HepG2 (cell line): ENCODE results near the gene ELFN1. TPM values are rescaled to one million over a fixed set of nuclear protein-coding genes. Genes with fewer than 3 reads are reported as not detected.

Experiments
- CBX1 ChIP-seq: IDR thresholded peaks from one replicate; pipeline ENCODE4 v1.6.1; 2016; ENCODE audit warnings: antibody characterized with exemption, low read depth
- CENPBD1 ChIP-seq: sonication (generic); formaldehyde crosslinking; IDR thresholded peaks from 2 replicates; pipeline ENCODE4 v1.8.0; 2022; ENCODE audit warnings: missing genetic modification reagents, low read depth, mild to moderate bottlenecking, borderline replicate concordance
- DNMT1 ChIP-seq: sonication (generic); formaldehyde crosslinking; IDR thresholded peaks from 2 replicates; pipeline ENCODE4 v1.5.1; 2020; ENCODE audit warnings: mild to moderate bottlenecking, missing genetic modification reagents
- E2F1 ChIP-seq: sonication (generic); formaldehyde crosslinking; IDR thresholded peaks from 2 replicates; pipeline ENCODE4 v1.5.0; 2020; ENCODE audit warnings: missing genetic modification reagents
- FOSL2 ChIP-seq: sonication (generic); formaldehyde crosslinking; IDR thresholded peaks from 2 replicates; pipeline ENCODE4 v1.4.0; 2020; ENCODE audit warnings: missing genetic modification reagents
- FOXA3 ChIP-seq: IDR thresholded peaks from 2 replicates; pipeline ENCODE4 v1.6.1; 2016; ENCODE audit warnings: missing genetic modification reagents, missing compliant biosample characterization
- MZF1 ChIP-seq: sonication (generic); formaldehyde crosslinking; IDR thresholded peaks from 2 replicates; pipeline ENCODE4 v1.8.1; 2023; ENCODE audit warnings: mild to moderate bottlenecking, missing genetic modification reagents, borderline replicate concordance
- NPAS2 ChIP-seq: sonication (generic); formaldehyde crosslinking; IDR thresholded peaks from 2 replicates; pipeline ENCODE4 v1.8.0; 2022; ENCODE audit warnings: mild to moderate bottlenecking, missing genetic modification reagents, borderline replicate concordance
- RARG ChIP-seq: sonication (generic); formaldehyde crosslinking; IDR thresholded peaks from 2 replicates; pipeline ENCODE4 v1.4.0; 2020; ENCODE audit warnings: low read depth, mild to moderate bottlenecking, missing genetic modification reagents
- RNF2 ChIP-seq: fragments of 450-650 bp; conservative IDR thresholded peaks from 2 replicates; pipeline ENCODE4 v1.6.1; 2016; ENCODE audit warnings: low read depth
- SAP130 ChIP-seq: IDR thresholded peaks from 2 replicates; pipeline ENCODE4 v1.6.1; 2016; ENCODE audit warnings: low read depth
- SKIL ChIP-seq: sonication (generic); formaldehyde crosslinking; IDR thresholded peaks from 2 replicates; pipeline ENCODE4 v1.8.0; 2022; ENCODE audit warnings: missing genetic modification reagents, mild to moderate bottlenecking, moderate library complexity, borderline replicate concordance
- SP1 ChIP-seq, 2 experiments: fragments of 450-650 bp in 1 of 2; sonication (generic) in 1 of 2; formaldehyde crosslinking in 1 of 2; IDR thresholded peaks; 2 replicates each; pipeline versions ENCODE4 v1.4.0 to v1.6.1; 2016 to 2020; ENCODE audit warnings: missing genetic modification reagents in 1 of 2
- SRSF1 ChIP-seq: fragments of 200-400 bp; formaldehyde crosslinking; optimal IDR thresholded peaks from 2 replicates; pipeline ENCODE3; 2017; ENCODE audit warnings: mild to moderate bottlenecking, low read depth, low read length, moderate library complexity
- YEATS4 ChIP-seq: sonication (generic); formaldehyde crosslinking; IDR thresholded peaks from 2 replicates; pipeline ENCODE4 v1.4.0; 2020; ENCODE audit warnings: missing genetic modification reagents, borderline replicate concordance
- YY1 ChIP-seq: IDR thresholded peaks from 2 replicates; pipeline ENCODE4 v1.6.1; 2011; ENCODE audit warnings: low read length, low read depth, moderate library complexity, mild to moderate bottlenecking; ENCODE audit not compliant: insufficient read depth, insufficient replicate concordance
- ZMYM3 ChIP-seq: sonication (generic); formaldehyde crosslinking; IDR thresholded peaks from 2 replicates; pipeline ENCODE4 v1.5.1; 2020; ENCODE audit warnings: mild to moderate bottlenecking, missing genetic modification reagents
- ZNF629 ChIP-seq: sonication (generic); formaldehyde crosslinking; conservative IDR thresholded peaks from 2 replicates; pipeline ENCODE4 v1.5.0; 2020; ENCODE audit warnings: missing genetic modification reagents
- ZNF639 ChIP-seq: conservative IDR thresholded peaks from 2 replicates; pipeline ENCODE4 v1.6.1; 2018; ENCODE audit warnings: missing genetic modification reagents
- ZXDC ChIP-seq: sonication (generic); formaldehyde crosslinking; IDR thresholded peaks from 2 replicates; pipeline ENCODE4 v1.5.0; 2020; ENCODE audit warnings: mild to moderate bottlenecking, missing genetic modification reagents
- polyA plus RNA-seq, 8 experiments: library from polyadenylated mRNA; depleted of rRNA in 3 of 8; stranded (reverse) in 7 of 8; unstranded in 1 of 8; fragments of >200 nt; fragmentation: Illumina TruSeq in 4 of 8; extraction: Trizol in 4 of 8; gene quantifications; 2 replicates each; pipeline versions ENCODE4 v1.2.1 to v1.2.3, GENCODE V29; 2011 to 2016; ENCODE audit warnings: low read depth in 4 of 8, missing spikeins in 1 of 8, mixed read lengths in 1 of 8; ENCODE audit not compliant: insufficient read depth in 1 of 8
- total RNA-seq, 5 experiments: library from RNA; depleted of rRNA; stranded (reverse); fragments of >200 nt; fragmentation: Illumina TruSeq; extraction: Trizol; gene quantifications; 2 replicates each; pipeline ENCODE4 v1.2.3, GENCODE V29; 2016; ENCODE audit warnings: low read depth in 1 of 5
- TF ChIP-seq, protein P1 (sequence below): sonication (generic); formaldehyde crosslinking; IDR thresholded peaks from 2 replicates; pipeline ENCODE4 v1.4.0; 2020; ENCODE audit warnings: mild to moderate bottlenecking, low read depth, missing genetic modification reagents

ELFN1 gene
- total and polyA plus RNA-seq, 2 of the 13 experiments (the other 11 are each of a cell fraction or from before 2014, with no cell fraction given) = 0.13 to 0.18 TPM

- no peak for TF ChIP-seq E2F1 (CRISPR knock-in tag)
- no peak for TF ChIP-seq RARG (CRISPR knock-in tag)
- TF ChIP-seq DNMT1 (CRISPR knock-in tag) = no peak
- TF ChIP-seq ZNF639 (CRISPR knock-in tag) = 0 out of 2 replicates have a peak, but pooled peaks have one; percentile 34
- TF ChIP-seq RNF2 = 0 out of 2 replicates have a peak, but pooled peaks have one; percentile 7
- TF ChIP-seq FOXA3 (CRISPR knock-in tag) = no peak
- no peak for TF ChIP-seq SAP130
- no peak; the same call in 1 of the 2 replicates for TF ChIP-seq ZMYM3
- no peak for TF ChIP-seq CBX1
- TF ChIP-seq NPAS2 (CRISPR knock-in tag) = no peak
- no peak for TF ChIP-seq SKIL (CRISPR knock-in tag)
- no peak for TF ChIP-seq SRSF1
- TF ChIP-seq, protein P1, sequence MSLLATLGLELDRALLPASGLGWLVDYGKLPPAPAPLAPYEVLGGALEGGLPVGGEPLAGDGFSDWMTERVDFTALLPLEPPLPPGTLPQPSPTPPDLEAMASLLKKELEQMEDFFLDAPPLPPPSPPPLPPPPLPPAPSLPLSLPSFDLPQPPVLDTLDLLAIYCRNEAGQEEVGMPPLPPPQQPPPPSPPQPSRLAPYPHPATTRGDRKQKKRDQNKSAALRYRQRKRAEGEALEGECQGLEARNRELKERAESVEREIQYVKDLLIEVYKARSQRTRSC (CRISPR knock-in tag) = no peak
- TF ChIP-seq CENPBD1 (CRISPR knock-in tag) = no peak
- TF ChIP-seq ZNF629 = peak; percentile 95
- no peak for TF ChIP-seq MZF1
- no peak for TF ChIP-seq YY1
- TF ChIP-seq ZXDC (CRISPR knock-in tag) = no peak
- no peak for TF ChIP-seq FOSL2 (CRISPR knock-in tag)
- no peak for TF ChIP-seq YEATS4 (CRISPR knock-in tag)
- no peak for TF ChIP-seq SP1 (IDR thresholded peaks at IDR 0.05)
- no peak for TF ChIP-seq SP1 (CRISPR knock-in tag; IDR thresholded peaks at IDR 0.05)
Measured at GRCh38 chr7:1667566-1668395, 2.3 kb upstream of the ELFN1 start (continued).
